GM18861 (cell line): ENCODE data around the gene SLC6A1.

Experiments used
- ATAC-seq: cut with Tn5 transposase; IDR thresholded peaks from one replicate; pipeline ENCODE4 v1.9.1; 2021; ENCODE audit not compliant: unreplicated experiment

Gene SLC6A1

DNA sequence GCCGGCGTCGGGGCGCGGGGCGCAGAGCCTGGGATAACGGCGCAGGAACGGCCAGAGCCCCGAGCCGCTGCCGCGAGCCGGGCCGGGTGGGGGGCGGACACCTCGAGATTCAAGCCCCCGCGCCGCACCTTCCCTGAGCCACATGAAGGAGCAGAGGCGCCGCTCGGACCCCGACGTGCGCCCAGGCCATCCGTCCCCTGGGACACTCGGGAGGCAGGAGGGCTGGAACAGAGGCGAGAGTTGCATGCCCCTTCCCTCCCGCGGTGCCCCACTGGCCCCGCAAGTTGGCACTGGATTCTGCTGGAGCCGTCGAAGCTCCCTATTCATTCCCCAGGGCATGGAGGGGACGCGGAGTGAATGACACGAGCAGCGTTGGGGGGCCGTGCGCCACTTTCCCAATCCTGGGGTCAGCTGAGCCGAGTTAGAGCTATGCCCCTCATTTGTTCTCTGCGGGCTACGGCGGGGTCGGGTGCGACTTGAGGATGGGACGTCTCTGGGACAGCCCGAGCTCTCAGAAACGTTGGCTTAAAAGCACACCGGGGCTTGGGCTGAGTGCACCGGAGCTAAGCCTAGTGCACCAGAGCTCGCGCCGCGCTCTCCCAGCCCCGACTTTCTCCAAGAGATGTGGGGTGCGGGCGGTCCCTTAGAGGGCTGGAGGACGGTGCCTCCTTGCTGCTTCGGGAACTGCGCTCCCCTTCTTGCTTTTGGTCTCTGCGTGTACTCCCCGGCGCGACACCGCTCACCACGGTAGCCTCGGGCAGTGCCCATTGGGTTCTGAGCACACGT is 588 bp downstream of the SLC6A1 start:
- ATAC-seq = no peak

DNA sequence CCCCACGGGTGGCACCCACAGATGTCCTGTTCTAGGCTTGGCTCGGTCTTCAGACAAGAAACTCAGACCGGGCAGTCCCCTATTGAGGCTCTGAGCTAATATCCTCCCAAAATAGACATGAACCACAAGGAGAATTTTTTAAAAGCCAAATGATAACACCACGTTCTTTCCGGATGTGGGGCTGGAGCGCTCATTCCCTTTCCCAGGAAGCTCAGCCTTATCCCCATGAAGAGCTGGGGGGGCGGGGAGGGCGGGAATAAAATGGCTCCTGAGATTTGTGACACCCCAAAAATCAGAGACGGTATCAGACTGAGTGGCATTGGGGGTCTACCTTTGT is 1.1 kb downstream of the SLC6A1 start:
- ATAC-seq = no peak

DNA sequence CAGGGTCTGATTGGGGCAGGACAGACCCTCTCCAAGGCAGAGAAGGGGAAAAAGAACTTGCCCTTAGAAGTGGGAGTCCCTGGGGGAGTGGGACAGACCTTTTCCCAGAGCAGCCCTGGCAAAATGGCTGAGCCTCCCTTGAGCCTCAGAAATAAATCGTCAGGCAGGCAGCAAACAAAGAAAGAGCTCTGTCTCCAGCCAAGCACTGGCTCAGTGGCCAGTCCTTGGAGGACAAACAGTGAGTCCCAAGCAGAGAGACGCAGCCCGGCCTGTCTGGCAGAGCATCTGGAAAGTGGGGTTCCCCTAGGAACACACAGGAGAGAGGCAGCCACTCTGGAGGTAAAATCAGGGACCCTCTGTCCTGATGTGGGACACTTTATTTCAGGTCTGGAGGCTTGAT is 1.8 kb downstream of the SLC6A1 start:
- no peak for ATAC-seq

DNA sequence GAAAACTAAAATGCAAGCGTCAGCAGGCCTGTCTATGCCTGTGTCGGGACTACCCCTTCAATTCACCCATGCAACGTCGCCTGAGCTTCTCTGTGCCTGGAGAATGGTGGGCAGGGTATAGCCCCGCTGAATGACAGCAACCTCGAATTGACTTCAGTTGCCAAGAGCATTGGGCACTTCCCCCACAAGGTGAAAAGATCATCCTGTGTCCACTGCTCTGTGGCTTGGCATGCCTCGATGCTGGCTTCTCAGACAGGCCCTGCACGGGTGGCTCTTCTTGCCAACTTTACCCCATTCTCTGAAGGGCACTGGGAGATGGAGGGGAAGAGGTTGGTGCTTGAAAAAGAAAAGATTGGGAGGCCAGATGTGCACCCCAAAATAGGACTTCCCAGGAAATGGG is 3.3 kb downstream of the SLC6A1 start:
- no peak for ATAC-seq

DNA sequence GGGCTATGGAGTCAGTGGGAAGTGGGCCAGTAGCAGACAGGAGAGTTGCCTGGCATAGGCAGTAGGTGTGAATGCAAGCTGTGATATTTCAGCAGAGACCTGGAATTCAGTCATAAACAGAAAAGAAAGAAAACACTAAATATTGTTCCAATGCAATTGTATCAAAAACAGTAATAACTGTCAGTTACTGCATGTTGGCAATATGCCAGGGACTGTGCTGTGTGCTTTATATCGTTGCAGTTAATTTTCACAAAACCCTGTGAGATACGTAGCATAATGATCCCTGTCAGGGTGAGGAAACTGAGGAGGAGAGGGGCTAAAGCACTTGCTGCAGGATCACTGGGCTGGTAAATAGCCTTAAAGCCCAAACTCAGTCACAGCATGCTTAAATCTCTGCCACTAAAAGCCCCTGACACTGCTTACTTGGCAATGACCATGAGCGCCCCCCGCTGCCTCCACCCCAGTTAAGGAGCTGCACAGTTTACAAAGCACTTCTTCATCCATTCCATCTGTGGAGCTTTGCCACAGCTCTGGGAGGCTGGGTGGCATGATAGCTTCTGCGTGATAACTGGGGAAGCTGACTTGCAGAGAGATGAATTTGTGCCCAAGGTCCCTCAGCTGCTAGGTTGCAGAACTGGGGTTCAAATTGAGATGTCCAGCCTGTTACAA is 3.9 kb downstream of the SLC6A1 start:
- ATAC-seq = no peak

DNA sequence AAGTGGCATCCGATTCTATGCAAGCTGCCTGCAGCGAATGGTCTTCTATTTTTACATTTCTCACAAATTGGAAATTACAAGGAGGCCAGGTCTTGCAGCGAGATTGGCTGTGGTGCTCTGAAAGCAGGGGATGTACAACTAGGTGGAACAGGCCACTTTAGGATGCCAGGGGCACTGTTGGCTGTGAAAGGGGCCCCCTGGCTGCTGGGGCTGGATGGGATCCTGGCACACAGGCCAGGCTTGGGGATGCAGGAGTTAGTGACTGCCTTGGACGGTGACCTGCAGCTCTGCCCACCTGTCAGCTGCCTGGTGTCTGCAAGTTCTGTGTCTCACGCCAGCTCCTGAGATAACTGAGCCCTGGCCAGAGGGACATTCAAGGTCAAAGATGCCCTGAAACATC is 4.6 kb downstream of the SLC6A1 start:
- no peak for ATAC-seq

DNA sequence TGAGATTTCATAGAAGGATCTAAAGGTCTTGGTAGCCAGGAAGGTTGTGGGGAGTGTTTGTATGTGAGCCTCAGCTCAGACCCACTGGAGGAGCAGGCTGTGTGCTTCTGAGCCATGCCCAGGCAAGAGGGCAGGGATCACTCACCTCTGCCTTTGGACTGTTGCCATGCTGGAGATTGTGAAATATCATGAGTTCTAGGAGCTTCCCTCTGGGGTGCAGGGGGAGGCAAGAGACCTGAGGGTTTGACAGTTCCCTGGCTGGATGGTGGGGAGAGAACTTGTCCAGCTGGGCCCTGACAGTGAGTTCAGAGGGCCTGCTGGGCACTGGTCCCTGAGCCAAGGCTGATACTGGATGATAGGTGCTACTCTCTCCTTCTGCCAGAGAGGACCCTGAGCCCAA is 6.0 kb downstream of the SLC6A1 start:
- no peak for ATAC-seq

DNA sequence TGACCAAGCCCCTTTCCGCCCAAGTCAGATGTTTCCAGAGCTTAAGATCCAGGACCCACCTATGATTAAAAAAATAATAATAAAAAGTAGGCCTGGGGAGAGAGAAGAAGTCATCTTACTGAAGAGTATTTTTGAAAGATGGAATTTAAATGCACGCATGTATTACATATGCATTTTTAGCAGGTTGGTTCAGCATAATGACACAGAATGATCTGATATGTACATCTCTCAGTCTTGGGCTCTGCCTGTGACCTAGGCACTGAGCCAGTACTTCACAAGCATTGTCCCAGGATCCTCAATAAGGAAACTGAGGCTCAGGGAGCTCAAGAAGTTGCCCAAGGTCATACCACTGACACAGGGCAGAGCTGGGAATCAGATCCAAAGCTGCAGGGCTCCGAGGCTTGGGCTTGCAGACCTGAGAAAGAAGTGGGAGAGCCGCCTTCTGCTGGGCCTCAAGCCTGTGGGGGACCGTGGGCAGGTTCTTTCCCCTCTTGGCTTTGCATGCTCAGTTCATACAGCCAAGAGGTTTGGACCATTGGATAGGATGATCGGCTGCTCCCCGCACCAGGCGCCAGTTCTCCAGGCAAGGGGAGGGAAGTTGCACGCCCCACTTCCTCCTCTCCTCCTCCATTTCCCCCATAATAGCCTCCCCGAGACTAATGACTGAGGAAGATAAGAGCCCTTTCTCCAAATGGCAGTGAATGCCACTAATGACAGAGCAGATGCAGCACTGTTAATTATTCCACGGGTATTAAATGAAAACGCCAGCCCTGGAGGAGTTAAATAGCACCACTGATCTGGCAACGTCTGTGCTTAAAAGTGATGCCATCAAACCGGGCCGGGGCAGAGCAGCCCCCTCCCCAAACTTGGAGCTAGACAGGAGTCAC is 6.9 kb downstream of the SLC6A1 start:
- ATAC-seq = no peak

DNA sequence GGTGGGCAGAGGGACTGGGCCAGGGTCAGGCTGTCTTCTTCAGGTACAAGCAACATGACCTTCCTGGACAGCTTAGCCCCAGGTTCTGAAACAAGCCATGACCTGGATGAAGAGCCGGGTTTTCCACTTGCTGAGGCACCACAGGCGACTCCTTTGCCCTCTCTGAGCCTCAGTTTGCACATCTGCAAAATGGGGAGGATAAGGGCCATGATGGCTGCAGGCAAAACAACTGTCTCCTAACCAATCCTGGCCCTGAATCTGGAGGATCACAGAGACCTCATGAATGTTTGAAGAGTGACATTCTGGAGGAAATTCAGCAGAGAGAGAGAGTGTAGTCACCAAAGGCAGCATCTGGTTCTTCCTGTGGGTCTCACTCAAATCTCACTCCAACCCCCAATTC is 8.0 kb downstream of the SLC6A1 start:
- no peak for ATAC-seq

DNA sequence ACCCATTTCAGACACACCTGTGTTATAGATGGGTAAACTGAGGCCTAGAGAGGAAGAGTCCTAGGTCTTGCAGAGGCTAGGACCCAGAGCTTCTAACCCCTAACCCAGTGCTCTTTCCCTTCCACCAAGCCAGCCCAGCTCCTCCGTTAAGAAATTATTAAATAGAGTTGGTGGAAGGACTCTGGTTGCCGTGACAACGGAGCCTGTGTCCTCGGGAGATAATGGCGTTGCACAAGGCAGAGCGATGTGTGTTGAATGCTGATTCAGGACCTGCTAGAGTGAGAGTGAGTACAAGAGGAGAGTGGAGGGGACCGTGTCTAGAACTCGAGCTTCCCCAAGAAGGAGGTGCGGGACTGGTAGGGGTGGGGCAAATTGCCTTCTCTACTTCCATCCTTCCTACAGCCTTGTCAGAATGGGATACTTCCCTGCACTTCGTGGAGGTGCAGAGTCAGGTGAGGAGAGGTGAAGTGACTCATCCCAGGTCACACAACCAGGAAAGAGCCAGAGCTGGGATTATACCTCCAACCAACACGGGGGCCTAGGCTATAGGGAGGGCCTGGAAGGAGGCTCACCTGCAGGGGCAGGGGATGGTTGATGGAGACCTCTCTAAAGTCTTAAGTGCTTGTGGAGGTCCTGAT is 8.6 kb downstream of the SLC6A1 start:
- no peak for ATAC-seq

DNA sequence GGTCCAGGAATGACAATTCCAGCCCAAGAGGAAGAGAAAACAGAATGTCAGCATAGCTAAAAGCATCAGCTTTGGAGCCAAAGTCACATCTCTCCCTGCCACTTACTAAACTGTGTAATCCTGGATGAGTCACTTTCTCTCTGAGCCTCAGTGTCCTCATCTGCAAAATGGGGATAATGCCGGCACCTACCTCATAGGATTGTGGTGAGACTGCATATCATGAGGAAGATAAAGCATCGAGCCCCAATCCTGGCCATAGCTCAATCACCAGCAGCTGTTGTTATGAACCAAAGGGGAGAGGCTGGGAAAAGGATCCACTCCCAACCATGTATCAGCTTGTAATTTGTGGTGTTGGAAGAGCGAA is 9.1 kb downstream of the SLC6A1 start:
- ATAC-seq = no peak

DNA sequence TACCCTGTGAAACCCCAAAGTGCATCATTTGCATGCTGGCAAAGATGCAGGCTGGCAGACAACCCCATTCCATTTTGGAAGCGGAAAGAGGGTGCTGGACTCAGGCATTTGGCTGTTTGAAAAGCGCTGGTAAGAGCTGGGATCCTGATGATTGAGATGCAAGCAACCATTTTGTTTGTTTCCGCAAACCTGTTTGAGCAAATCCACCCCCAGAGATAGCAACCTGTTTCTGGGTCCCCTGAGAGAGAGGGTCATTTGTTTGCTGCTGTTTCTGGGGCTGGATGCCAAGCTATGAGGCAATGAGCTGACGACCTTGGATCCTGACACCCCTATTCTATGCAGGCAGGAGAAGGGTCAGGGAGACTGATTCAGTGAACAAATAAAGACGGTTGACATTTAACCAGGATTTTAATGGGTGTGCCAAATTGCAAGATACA is 9.8 kb downstream of the SLC6A1 start:
- no peak for ATAC-seq

DNA sequence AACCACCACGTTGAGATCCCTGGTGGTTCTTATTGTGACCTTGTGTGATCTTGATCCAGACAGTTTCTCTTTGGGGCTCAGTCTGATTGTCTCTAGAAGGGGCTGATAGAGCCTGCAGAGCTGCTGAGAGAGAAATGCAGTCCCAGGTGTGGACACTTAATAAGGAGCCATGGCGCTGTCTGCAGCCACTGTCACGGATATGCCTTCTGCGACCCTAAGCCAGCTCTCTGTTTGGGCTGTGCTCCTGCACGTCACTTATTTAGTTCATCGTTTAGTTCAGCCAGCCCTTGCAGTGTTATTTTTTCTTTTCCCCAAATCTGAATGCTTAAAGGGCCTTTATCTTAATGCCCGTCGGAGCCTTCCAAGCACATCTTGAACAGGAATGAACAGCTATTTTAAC is 12.0 kb downstream of the SLC6A1 start:
- ATAC-seq = no peak

DNA sequence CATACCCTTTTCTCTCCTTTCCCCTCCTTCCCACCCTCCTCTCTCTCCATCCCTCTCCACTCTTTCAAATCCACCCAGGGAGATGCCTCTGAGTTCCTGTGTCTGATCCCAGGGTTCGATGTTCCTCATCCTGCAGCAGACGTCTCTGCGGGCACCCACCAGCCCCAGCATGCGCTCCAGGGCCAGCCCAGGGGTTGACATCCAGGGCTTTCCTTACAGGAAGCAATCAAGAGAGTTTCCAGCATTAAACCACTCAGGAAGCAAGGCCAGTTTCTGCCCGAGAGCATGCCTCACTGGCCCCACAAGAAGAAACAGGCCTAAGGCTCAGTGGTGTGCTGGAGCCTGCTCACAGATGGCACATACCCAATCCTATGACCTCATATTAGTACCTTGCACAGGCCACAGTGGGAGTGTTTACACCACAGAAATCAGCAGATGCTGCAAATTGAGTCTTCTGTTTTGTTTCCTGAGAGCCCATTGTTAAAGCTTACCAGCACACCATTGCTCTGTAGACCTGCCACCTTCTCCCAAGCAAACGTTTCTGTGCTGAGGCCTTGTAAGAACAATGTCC is 13.2 kb downstream of the SLC6A1 start:
- ATAC-seq = no peak

DNA sequence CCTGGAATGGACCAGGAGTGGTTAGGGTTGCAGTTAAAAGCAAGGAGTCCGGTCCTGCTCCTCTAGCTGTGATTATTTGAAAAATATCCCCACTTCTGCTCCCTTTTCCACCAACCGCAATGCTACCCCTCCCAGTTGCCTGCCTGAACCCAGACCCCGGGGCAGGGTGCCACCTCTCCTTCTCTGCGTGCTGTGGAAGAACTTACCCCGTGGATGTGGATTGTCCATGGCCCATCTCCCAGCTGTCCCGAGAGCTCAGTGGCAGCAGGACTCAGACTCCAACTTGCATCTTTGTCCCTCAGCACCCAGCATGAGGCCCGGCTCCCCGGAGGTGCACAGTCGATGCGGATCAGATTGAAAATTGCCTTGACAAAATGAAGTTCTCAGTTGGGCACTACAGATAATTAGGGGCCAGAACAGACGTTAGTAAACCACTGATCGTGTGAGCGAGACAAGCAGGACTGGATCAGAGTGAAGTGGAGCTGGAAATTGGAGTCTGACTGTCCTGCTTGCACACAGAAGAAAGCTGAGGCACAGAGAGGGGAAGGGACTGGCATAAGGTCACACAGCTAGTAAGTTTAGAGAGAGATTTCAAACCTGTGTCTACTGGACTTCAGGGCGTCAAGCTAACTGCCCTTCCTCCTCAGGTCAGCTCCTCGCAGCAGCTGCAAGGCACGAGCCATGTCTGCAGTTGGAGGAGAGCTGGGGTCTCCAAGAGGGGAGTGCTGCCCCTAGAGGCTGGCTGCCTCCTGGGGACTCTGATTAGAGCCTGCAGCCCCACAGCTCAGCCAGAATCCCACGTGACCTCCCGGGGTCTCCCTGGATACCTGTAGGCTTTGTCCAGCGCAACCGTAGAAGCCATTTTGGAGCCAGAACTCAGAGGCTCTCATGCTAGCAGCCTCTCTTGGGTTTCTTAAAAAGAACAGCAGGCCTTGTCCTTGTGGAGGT is 14.7 kb downstream of the SLC6A1 start:
- ATAC-seq = no peak

DNA sequence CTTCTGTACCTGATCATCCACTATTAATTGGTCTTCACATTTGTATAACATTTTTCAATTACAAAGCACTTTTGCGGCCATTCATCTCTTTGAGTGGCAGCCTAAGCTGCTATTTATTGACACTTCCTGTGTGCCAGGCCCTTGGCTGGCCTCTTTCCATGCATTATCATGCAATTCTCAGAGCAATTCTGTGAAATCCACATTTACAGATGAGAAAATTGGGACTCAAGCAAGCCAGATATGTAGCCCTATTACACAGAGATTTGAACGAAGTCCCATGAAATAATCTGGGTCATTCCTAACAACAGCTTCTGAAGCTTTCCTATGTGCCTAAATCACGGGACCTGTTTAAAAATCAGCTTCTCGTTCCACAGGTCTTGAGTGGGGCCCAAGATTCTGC is 17.4 kb downstream of the SLC6A1 start:
- ATAC-seq = no peak

DNA sequence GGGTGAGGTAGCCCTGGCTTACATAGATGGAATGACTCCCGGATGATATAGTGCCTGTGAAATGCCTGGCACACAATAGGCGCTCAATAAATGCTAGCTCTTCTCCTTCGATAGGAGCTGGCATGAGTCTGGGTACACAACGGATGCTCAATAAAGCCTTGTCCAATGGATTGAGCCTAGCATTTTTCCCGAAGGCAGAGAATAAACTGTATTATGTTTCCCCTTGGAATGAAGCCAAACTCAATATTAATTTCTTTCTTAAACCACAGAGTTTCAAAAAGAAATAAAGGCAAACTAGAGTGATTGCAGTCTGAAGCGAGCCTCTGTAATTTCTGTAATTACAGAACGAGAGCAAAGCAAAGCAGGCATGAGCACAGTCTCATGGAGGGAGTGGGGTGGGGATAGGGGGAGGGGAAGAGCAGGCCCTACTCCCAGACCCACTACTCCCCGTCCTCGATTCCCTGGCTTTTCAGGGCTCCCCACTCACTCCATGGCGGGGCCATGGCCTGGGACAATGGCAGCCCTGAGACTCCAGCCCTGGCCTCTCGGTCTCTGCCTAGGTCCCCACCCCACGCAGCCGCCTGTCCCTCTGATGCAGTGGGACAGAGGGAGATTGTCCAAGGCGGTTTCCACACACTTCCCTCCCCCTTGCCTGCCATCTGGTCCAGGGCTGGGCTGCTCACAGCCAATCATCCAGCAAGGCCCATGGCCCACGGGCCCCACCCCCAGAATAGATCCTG is 18.0 kb downstream of the SLC6A1 start:
- no peak for ATAC-seq

DNA sequence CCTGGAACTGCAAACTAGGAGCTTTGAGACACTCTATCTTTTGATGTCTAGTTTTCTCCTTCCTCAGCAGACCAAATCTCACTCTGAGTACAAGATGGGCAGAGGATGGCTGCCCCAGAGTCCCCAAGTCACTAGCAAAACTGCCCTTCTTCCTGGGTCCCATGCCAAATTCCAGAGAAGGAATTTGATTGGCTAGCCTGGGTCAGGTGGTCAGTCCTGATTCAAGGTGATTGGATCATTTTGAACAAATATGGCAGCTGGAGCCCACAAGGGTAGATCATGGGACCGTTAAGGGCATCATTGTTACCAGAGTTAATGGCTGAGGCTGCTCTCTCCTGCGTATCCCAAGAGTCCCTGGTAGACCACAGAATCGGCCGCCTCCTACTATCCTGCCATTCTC is 21.7 kb downstream of the SLC6A1 start:
- no peak for ATAC-seq

DNA sequence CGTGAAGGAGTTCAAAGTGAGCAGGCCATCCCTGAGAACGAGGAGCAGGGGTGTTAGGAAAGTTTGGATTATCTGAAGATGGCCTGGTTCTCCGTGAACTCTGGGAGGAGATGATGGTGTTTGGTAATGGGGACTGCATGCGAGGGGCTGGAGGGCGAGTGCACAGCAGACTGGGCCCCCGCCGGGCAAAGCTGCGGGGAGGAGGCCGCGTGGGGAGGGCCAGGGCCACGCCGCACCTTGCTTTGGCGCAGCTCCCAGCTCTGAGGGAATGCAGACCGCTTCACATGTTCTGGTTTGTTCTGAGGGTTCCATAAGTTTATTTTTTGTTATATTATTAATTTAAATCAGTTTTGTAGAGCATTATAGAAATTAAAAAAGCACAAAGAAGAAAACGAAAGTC is 22.2 kb downstream of the SLC6A1 start:
- no peak for ATAC-seq
